Activated T-helper 1 cell treated with anti-CD3 and anti-CD28 coated beads, Interleukin-2, amount 50 U/mL, for 16 hours (primary cell): ENCODE data around the gene EGLN2.
"Not testable (repeated sequence)": the region's sequence is repeated elsewhere in the genome, so short reads cannot be mapped to it uniquely, and the experiment has no call there.

Experiments
- DNase-seq, 2 donors: peaks; one replicate each; pipeline ENCODE4 v3.0.0-alpha.2; 2020; ENCODE audit warnings: low read depth in 1 of 2, low spot score in 1 of 2

The EGLN2 gene

GRCh38 chr19:40801426-40802299 lies 2.7 kb downstream of the EGLN2 start:
- DNase-seq, result no peak

- DNase-seq, result no peak
Measured at GRCh38 chr19:40802300-40803169, 3.5 kb downstream of the EGLN2 start.

GRCh38 chr19:40803170-40803856 lies 4.3 kb downstream of the EGLN2 start:
- DNase-seq, result no peak

- DNase-seq, result peak in 1 of 2 donors; percentile 34
Measured at GRCh38 chr19:40803857-40804782, 5.1 kb downstream of the EGLN2 start.

- DNase-seq, result no peak
Measured at GRCh38 chr19:40804783-40805242, 5.8 kb downstream of the EGLN2 start.

GRCh38 chr19:40805258-40805868 lies 6.4 kb downstream of the EGLN2 start:
- no peak for DNase-seq

GRCh38 chr19:40806423-40807146 lies 7.6 kb downstream of the EGLN2 start:
- peak; percentile 54 to 65 for DNase-seq

- DNase-seq, result no peak
Measured at GRCh38 chr19:40807147-40808020, 8.4 kb downstream of the EGLN2 start.

GRCh38 chr19:40808021-40808325 lies 9.0 kb downstream of the EGLN2 start:
- no peak for DNase-seq

- DNase-seq, result no peak
Measured at GRCh38 chr19:40808497-40808896, 9.5 kb downstream of the EGLN2 start.

- DNase-seq, result no peak
Measured at GRCh38 chr19:40809358-40810086, 10.5 kb downstream of the EGLN2 start.

- DNase-seq, result no peak
Measured at GRCh38 chr19:40810160-40810559, 11.2 kb downstream of the EGLN2 start.

- peak in 1 of 2 donors; percentile 38 for DNase-seq
Measured at GRCh38 chr19:40810649-40811408, 11.8 kb downstream of the EGLN2 start.

GRCh38 chr19:40811478-40812341 lies 12.7 kb downstream of the EGLN2 start:
- no peak for DNase-seq

GRCh38 chr19:40812571-40812970 lies 13.6 kb downstream of the EGLN2 start:
- DNase-seq, result not testable (repeated sequence)

GRCh38 chr19:40813182-40813581 lies 14.2 kb downstream of the EGLN2 start:
- no peak for DNase-seq
